C1 segment of cervical spinal cord (tissue), 14 donors: ENCODE data around the gene PLK3.
"Not testable (repeated sequence)": the region's sequence is repeated elsewhere in the genome, so short reads cannot be mapped to it uniquely, and the experiment has no call there.

ENCODE experiments used
- DNase-seq, 14 donors: peaks; one replicate each; lab custom pipeline; 2025; lab: John Stamatoyannopoulos, UW

The PLK3 gene

GRCh38 chr1:44786841-44787426 lies 13.2 kb upstream of the PLK3 start:
- no peak for DNase-seq

- no peak for DNase-seq
Observed at GRCh38 chr1:44787506-44787905, 12.7 kb upstream of the PLK3 start.

GRCh38 chr1:44788120-44788860 lies 11.9 kb upstream of the PLK3 start, which contains the start of gene BEST4:
TSS of gene BEST4 (minus strand) at chr1:44788170. CDS start at chr1:44787705, 465 bp downstream.
- no peak for DNase-seq

- DNase-seq, result no peak
Observed at GRCh38 chr1:44790968-44791801, 9.0 kb upstream of the PLK3 start.

- DNase-seq, result no peak
Observed at GRCh38 chr1:44792736-44793502, 7.3 kb upstream of the PLK3 start.

- DNase-seq, result not testable (repeated sequence)
Observed at GRCh38 chr1:44797886-44798285, 2.3 kb upstream of the PLK3 start.

- DNase-seq, result no peak
Observed at GRCh38 chr1:44798481-44799365, 1.5 kb upstream of the PLK3 start.

- DNase-seq, result no peak
Observed at GRCh38 chr1:44801491-44802305, 1.5 kb downstream of the PLK3 start.

GRCh38 chr1:44802306-44803061 lies 2.3 kb downstream of the PLK3 start:
- DNase-seq, result peak in 7 of 14 donors; percentile 10 to 66 (median 46)

GRCh38 chr1:44803062-44803311 lies 2.8 kb downstream of the PLK3 start:
- no peak for DNase-seq

GRCh38 chr1:44803312-44804095 lies 3.3 kb downstream of the PLK3 start:
- peak in 1 of 14 donors; percentile 23 for DNase-seq

- DNase-seq, result no peak
Observed at GRCh38 chr1:44805311-44806024, 5.3 kb downstream of the PLK3 start.

GRCh38 chr1:44806025-44806703 lies 6.0 kb downstream of the PLK3 start:
- DNase-seq, result no peak

- DNase-seq, result no peak
Observed at GRCh38 chr1:44806704-44807363, 6.7 kb downstream of the PLK3 start, which contains the start of gene DYNLT4. TSS of gene DYNLT4 (minus strand) at chr1:44807351. CDS start at chr1:44806668, 683 bp downstream.

GRCh38 chr1:44807364-44808062 lies 7.3 kb downstream of the PLK3 start:
- DNase-seq, result peak in 11 of 14 donors; percentile 60 to 93 (median 80)
